Body of pancreas (tissue), 4 donors: ENCODE measurements around the gene FADS6.

ENCODE experiments used
- CTCF ChIP-seq, 7 experiments: fragments of 450-650 bp in 4 of 7; fragments of 200-600 bp in 3 of 7; sonication (generic) in 3 of 7; IDR thresholded peaks; one replicate each; pipeline ENCODE4 v1.5.1; 2016 to 2019; ENCODE audit warnings: antibody characterized with exemption in 7 of 7
- POLR2A ChIP-seq, 3 donors: fragments of 450-650 bp; IDR thresholded peaks; one replicate each; pipeline ENCODE4 v1.6.1; 2016; ENCODE audit warnings: antibody characterized with exemption in 3 of 3, mild to moderate bottlenecking in 2 of 3

GRCh38 chr17:74833501-74834377 is 59.7 kb downstream of the FADS6 start:
- TF ChIP-seq CTCF (IDR thresholded peaks at IDR 0.05) = no peak
- TF ChIP-seq POLR2A (IDR thresholded peaks at IDR 0.05) = no peak
